GM21529 (cell line): ENCODE results near the gene ABHD1.
"Not testable (repeated sequence)": the region's sequence is repeated elsewhere in the genome, so short reads cannot be mapped to it uniquely, and the experiment has no call there.

Experiments
- ATAC-seq: cut with Tn5 transposase; IDR thresholded peaks from one replicate; pipeline ENCODE4 v1.9.1; 2021; ENCODE audit not compliant: unreplicated experiment

Gene ABHD1

DNA sequence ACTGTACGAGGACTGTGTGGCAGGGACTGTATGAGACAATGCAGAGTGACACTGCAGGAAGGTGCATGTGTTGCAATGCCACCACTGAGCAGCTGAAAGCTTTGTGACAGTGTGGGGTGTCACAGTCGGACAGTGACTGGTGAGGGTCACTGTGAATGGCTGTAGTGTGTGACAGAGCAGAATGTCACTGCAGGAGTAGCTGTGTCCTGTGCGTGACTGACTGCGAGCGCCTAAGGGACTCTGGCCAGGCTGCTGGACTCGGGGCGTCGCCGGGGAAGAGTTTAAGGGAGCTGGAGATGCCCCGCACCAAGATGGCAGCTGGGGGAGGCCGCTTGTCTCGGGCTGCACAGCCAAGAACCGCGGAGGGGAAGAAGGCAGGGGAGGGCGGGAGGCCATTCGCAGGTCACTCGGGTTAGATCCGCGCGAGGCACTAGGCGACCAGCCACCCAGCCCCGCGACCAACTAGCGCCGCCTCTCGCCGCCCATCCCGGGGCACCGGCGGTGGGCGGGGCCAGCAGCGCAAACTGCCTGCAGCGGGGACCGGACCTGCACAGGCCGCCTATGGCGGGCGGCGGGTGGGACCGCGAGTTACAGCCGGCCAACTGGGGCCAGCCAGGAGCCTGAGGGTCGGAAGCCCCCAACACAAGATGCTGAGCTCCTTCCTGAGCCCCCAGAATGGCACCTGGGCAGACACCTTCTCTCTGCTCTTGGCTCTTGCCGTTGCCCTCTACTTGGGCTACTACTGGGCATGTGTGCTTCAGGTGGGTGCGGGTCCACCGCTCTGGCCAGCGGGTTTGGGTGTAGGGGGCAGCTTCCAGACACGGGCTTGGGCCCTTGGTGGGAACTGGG is at the start of gene ABHD1:
Gene ABHD1 (plus strand): TSS at position 514 of the 849 bp plus-strand sequence. CDS start 134 bp downstream, at position 648.
- ATAC-seq = no peak

DNA sequence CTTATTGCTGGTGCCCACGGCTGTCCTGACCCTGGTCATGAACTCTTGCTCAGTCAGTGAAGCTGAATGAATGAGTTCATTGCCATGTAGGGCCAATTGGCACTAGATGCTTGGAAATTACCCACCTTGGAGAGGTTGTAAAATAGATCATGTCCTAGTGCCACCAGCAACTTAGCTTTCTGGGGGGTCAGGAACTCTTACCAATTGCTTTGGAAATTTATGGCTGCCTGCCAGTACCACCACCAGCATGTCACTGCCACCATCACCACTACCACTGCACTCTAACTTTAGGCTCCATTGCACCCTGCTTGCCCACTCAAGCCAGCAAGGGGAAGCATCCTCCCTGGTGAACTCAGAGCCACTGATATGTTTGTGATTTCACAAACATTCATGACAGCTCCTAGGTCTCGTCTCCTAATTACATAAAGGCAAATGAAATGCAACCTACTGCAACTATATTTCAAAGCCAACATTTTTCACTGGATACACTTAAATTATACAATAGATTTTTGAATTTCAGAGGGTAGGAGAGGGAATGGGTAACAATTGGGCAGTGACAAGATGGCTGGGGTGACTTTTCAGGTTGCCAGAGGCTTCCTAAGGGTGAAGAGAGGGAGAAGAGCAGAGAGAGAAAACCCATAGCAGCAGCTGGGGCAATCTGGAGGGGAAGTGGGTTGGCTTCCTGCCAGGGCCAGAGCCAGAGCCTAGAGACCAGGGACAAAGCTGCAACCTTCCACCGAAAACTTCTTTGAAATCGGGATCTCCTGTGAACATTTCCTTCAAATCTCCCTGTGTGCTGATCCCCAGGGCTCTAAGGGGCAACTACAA is 48.7 kb upstream of the ABHD1 start:
- no peak for ATAC-seq

DNA sequence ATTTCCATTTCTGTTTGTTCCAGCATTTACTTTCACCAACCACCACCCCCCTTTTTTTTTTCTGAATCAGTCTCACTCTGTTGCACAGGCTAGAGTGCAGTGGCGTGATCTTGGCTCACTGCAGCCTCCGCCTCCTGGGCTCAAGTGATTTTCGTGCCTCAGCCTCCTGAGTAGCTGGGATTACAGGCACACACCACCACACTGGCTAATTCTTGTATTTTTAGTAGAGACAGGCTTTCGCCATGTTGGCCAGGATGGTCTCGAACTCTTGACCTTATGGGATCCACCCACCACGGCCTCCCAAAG is 48.1 kb upstream of the ABHD1 start:
- not testable (repeated sequence) for ATAC-seq

DNA sequence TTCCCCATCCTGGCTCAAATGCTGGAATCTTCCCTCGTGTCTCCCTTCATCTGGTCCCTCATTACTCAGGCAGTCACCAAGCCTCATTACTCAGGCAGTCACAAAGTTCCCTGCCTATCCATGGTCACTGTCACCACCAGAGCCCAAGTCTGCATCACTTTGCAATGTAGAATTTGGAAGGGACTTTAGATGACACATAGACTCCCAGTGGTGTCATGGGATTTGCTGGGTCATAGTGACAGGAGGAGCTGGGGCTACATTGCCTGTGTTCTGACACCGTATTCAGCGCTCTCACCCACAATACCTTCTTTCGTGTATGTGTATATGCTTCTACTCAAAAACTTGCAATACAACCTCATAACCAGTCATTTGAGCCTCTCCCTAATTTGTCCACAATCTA is 47.3 kb upstream of the ABHD1 start:
- ATAC-seq = no peak

DNA sequence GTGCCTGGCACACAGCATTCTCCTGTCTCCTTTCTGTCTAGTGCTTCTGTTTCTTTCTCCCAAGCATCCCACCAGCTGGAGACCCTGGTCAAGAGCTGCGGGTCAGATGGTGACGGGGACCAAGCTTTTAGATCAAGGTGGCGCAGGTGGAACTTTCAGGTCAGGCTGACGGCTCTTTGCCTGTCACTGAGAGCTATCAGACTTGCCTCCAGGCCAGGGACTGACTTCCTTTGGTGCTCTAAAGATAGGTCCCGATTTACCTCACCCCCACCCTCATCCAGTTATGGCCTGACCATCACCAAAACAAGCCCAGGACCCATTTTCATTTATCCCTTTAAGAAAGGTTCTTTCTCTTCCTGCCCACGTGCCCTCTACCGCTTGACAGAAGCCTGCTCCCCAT is 46.4 kb upstream of the ABHD1 start:
- ATAC-seq = no peak

DNA sequence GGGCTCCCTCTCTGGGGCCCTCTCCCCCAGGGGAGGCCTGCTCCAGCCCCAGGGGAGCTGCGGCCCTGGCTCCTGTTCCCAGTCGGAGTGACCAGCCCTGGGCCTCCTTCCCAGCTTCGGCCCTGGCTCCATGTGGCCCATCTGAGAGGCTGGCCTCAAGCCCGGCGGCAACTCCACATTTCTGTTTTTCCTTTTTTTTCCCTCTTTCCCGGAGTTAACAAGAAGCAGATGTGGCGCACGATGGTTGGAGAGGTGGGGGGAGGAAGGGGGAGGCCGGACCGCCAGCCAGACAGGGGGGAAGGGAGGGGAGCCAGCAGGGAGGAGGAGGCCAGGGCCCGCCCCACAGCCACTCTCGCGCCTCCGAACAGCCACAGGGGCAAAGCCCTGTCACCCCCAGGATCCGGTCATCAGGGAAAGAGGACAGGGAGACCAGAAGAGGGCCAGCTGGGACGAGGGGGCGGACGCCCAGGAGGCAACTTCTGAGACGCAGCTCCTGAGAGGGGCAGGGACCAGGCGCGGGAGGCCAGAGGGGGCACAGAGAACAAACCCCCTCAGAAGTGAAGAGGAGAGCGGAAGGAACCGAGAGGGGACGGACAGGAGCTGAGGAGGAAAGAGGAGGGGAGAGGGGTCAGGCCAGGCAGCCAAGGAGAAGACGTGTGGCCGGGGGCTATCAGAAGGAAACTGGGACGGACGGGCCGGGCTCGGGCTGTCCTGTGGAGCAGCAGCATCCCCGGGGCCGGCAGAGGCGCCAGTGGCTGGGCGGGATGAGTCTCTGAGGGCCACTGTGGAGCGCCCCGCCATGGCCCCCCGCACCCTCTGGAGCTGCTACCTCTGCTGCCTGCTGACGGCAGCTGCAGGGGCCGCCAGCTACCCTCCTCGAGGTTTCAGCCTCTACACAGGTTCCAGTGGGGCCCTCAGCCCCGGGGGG is 45.1 kb upstream of the ABHD1 start, which contains the start of gene EMILIN1:
Gene EMILIN1 (plus strand): TSS at position 349 of the 928 bp plus-strand sequence. CDS start 451 bp downstream, at position 800.
- no peak for ATAC-seq

DNA sequence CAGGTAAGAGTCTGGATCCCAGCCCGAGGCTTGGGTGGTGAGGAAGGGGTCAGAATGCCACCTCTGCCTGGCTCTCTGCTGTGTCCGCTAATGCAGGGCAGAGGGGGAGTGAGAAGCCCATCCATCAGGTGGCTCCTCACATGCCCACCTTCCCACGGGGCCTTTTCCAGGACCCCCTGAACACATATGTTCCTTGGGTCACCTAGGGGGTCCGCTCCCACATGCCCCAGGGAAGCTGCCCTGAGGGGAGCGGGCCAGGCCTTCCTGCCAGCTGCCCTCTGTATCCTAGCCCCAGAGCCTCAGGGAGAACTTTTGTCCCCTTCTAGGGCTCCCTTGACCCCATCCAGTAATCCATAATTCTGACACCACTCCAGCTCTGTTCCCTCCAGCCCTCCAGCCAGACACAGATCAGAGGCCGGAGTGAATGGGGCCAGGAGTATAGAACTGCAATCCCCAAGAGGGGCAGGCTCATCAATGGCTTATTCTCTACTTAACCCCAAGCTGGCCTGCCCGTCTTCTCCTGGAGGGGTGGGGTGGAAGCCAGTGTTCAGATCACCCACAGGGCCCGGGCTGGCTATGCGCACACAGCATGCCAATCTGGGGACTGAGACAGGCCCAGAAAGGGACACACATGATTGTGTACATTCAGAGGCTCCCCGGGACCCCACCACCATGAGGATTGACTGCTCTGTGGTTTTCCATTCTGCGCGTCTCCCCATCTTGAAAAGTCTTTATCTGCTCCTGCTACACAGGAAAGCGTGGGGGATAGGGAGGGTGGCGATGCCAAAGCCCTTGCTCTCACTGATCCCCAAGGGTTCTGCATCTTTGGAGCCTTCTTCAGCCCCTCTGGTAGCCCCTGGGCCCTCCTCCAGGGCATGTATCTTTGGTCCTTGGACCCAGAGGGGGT is 44.1 kb upstream of the ABHD1 start:
- no peak for ATAC-seq

DNA sequence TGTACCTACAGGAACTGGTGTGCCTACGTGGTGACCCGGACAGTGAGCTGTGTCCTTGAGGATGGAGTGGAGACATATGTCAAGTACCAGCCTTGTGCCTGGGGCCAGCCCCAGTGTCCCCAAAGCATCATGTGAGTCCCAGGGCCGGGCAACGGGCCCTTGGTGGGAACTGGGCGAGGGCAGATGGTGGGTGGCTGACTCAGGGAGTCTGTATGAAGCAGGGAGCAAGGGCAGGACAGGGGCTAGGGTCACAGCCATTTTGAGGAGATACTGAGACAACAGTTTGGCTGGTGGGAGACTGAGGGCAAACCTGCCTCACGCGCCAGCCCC is 43.5 kb upstream of the ABHD1 start:
- no peak for ATAC-seq

DNA sequence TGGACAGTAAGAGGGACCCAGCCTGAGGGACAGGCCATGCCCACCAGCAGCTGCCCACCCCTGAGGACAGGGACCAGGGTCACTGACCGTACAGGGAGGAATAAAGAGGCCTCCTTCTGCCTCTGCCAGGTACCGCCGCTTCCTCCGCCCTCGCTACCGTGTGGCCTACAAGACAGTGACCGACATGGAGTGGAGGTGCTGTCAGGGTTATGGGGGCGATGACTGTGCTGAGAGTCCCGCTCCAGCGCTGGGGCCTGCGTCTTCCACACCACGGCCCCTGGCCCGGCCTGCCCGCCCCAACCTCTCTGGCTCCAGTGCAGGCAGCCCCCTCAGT is 43.0 kb upstream of the ABHD1 start:
- no peak for ATAC-seq

DNA sequence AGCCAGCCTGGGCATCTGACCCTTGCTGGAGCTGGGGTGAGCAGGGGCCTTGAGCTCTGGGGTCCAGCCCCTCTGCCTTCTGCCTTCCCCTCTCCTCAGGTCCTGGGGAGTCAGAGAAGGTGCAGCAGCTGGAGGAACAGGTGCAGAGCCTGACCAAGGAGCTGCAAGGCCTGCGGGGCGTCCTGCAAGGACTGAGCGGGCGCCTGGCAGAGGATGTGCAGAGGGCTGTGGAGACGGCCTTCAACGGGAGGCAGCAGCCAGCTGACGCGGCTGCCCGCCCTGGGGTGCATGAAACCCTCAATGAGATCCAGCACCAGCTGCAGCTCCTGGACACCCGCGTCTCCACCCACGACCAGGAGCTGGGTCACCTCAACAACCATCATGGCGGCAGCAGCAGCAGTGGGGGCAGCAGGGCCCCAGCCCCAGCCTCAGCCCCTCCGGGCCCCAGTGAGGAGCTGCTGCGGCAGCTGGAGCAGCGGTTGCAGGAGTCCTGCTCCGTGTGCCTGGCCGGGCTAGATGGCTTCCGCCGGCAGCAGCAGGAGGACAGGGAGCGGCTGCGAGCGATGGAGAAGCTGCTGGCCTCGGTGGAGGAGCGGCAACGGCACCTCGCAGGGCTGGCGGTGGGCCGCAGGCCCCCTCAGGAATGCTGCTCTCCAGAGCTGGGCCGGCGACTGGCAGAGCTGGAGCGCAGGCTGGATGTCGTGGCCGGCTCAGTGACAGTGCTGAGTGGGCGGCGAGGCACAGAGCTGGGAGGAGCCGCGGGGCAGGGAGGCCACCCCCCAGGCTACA is 41.4 kb upstream of the ABHD1 start:
- ATAC-seq = no peak

DNA sequence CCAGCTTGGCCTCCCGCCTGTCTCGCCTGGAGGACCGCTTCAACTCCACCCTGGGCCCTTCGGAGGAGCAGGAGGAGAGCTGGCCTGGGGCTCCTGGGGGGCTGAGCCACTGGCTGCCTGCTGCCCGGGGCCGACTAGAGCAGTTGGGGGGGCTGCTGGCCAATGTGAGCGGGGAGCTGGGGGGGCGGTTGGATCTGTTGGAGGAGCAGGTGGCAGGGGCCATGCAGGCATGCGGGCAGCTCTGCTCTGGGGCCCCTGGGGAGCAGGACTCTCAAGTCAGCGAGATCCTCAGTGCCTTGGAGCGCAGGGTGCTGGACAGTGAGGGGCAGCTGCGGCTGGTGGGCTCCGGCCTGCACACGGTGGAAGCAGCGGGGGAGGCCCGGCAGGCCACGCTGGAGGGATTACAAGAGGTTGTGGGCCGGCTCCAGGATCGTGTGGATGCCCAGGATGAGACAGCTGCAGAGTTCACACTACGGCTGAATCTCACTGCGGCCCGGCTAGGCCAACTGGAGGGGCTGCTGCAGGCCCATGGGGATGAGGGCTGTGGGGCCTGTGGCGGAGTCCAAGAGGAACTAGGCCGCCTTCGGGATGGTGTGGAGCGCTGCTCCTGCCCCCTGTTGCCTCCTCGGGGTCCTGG is 40.7 kb upstream of the ABHD1 start:
- ATAC-seq = no peak

DNA sequence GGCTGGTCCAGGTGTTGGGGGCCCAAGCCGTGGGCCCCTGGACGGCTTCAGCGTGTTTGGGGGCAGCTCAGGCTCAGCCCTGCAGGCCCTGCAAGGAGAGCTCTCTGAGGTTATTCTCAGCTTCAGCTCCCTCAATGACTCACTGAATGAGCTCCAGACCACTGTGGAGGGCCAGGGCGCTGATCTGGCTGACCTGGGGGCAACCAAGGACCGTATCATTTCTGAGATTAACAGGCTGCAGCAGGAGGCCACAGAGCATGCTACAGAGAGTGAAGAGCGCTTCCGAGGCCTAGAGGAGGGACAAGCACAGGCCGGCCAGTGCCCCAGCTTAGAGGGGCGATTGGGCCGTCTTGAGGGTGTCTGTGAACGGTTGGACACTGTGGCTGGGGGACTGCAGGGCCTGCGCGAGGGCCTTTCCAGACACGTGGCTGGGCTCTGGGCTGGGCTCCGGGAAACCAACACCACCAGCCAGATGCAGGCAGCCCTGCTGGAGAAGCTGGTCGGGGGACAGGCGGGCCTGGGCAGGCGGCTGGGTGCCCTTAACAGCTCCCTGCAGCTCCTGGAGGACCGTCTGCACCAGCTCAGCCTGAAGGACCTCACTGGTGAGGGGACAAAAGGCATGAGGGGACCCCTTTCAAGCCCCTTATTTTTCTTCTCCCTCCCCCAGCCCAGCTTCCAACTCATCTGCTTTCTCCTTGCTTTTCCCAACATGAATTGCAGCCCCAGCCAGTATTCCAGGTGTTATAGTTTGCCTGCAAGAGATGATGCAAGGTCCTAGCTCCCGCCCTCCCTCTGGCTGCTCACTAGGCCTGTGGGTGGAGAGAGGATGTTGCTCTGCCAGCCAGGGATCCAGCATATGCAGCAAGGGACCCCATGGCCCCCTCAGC is 40.0 kb upstream of the ABHD1 start:
- ATAC-seq = no peak

DNA sequence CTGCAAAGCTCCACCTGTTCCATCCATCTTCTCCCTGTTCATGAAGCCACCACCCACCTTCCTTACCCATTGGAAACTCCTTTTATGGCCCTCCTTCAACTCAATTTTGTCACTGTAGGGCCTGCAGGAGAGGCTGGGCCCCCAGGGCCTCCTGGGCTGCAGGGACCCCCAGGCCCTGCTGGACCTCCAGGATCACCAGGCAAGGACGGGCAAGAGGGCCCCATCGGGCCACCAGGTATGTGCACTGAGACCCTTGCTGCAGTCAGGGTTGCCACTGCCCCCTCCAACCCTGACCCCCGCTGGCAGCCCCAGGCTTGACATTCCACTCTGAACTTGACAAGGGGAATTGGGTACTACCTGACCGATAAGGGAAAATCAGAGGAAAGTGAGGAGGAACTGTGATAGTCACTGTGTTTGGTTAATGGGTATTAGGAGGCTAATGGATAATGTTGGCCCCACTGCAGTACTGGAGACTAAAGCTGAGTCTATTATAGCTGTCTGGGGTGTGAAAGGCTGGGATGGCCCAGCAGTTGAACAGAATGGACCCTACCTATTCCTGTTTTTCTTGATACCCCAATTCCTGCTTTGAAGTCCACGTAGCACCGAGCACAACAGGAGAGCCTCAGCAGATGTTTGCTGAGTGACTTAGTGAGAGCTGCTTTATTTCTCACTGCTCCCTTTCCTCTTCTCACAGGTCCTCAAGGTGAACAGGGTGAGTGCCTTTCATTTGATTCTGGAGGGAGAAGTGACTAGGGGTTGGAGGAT is 39.1 kb upstream of the ABHD1 start:
- no peak for ATAC-seq

DNA sequence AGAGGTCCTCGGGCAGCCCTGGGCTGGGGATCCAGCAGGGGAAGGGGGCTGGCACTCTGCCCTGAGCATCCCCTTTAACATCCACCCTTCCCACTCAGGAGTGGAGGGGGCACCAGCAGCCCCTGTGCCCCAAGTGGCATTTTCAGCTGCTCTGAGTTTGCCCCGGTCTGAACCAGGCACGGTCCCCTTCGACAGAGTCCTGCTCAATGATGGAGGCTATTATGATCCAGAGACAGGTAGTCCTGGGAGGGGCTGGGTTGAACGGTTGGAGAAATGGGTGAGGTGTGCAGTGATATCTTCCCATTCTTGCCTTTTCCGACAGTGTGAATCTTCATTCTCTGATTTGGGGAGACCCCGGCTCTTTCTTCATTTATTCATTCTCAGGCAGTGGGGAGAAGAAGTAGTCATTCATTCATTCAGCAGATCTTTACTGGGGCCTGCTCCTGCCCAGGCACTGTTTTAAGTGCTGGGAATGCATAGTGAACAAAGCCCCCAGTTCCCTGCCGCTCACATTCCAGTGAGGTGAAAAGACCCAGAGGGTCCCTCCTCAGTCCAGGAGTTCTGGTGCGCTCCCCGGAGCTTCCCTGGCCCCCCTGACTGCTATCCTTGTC is 38.4 kb upstream of the ABHD1 start:
- ATAC-seq = no peak

DNA sequence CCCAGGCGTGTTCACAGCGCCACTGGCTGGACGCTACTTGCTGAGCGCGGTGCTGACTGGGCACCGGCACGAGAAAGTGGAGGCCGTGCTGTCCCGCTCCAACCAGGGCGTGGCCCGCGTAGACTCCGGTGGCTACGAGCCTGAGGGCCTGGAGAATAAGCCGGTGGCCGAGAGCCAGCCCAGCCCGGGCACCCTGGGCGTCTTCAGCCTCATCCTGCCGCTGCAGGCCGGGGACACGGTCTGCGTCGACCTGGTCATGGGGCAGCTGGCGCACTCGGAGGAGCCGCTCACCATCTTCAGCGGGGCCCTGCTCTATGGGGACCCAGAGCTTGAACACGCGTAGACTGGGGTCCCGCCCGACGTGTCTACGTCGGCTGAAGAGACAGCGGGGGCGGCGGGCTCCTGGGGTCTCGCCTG is 37.9 kb upstream of the ABHD1 start:
- peak; percentile 9 for ATAC-seq

DNA sequence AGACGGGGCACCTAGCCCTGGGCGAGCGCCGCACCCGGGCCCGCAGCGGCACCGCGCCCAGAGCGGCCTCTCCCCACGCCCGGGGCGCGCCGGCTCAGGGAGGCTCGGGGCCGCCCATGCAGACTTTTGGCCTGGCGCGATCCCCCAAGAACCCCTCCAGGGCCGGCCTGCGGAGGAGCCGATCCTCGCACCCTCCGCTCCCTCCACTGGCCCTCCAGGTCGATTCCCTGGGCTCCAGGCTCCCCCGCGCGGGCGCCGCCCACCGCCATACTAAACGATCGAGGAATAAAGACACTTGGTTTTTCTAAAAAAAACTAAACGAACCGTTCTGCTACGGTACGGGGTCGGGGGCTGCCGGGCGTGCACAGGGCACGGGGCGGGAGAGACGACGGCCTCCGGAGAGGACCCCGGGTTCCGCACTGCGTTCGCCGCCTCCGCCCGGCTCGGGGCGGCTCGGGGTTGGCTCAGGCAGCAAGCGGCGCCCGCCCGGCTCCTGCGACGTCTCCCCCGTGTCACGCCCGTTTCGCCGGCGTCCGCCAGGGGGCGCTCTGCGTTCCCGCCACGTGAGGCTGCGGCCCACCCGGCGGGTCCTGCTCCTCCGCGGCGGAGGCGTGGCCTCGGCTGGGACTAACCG is 37.4 kb upstream of the ABHD1 start:
- peak; percentile 68 for ATAC-seq
